Stimulated activated CD4-positive, alpha-beta T cell treated with anti-CD3 and anti-CD28 coated beads, Interleukin-15, amount 100 ng/mL, for 48 hours (primary cell): ENCODE measurements around the gene CAPN15.
"Not testable (repeated sequence)": the region's sequence is repeated elsewhere in the genome, so short reads cannot be mapped to it uniquely, and the experiment has no call there.

Experiments
- DNase-seq, 2 donors: peaks; one replicate each; pipeline ENCODE4 v3.0.0-alpha.2; 2020; ENCODE audit warnings: low read depth in 2 of 2

The CAPN15 gene

GRCh38 chr16:506246-506546 lies 21.3 kb upstream of the CAPN15 start:
- DNase-seq, result no peak

GRCh38 chr16:507527-507926 lies 20.0 kb upstream of the CAPN15 start:
- DNase-seq, result not testable (repeated sequence)

DNA sequence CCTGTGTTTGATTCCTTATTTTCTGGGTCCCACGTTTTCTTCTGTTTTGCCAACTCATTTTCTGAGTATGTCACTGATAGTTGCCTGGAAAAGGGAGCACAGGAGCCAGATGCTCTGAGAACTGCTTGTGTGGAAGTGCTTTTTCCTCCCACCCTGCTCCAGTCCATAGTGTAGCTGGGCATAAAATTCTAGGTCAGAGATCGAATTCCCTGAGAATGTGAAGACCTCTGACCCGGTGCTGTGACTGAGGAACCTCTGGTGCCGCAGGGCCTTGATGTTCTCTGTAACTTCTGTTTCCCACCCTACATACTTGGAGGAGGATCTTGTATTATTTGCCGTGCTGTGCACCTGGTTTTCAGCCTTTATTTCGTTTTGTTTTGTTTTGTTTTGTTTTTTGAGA lies 19.5 kb upstream of the CAPN15 start:
- no peak for DNase-seq

GRCh38 chr16:508884-509736 lies 18.4 kb upstream of the CAPN15 start:
- no peak for DNase-seq

- no peak for DNase-seq
Observed at GRCh38 chr16:510066-510825, 17.3 kb upstream of the CAPN15 start.

- no peak for DNase-seq
Observed at GRCh38 chr16:512802-513201, 14.7 kb upstream of the CAPN15 start.

DNA sequence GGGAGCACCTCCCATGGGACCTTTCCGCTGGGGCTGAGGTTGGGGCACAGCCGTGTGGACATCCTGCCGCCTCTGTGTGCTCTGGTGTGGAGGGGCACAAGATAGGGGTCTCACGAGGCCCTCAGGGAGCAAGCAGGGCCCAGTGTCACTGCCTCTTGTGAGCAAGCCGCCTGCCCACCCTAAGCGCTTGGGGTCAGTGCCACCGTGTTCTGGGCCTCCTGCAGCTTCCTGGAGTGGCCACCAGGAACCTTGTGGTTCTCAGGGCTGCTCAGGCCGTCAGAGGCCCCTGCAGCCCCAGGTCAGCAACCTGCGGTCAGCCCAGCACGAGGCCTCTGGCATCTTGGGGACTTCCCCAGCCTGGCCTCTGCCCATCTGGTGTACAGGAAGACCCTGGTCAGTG lies 13.6 kb upstream of the CAPN15 start:
- no peak for DNase-seq

- DNase-seq, result no peak
Observed at GRCh38 chr16:515175-515938, 12.2 kb upstream of the CAPN15 start.

DNA sequence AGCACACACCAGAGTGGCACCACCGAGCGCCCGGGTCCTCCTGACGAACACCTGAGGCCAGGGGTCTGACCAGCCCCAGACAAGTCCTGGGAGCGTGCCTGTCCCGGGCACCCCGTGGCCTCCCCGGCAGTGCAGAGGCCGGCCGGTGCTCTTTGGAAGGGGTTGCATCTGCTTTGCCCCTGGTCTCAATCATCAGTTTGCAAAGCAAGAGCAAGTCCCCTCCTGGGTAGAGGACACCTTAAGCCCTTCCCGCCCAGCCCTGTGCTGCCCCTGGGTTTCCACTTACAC lies 11.6 kb upstream of the CAPN15 start:
- DNase-seq, result no peak

DNA sequence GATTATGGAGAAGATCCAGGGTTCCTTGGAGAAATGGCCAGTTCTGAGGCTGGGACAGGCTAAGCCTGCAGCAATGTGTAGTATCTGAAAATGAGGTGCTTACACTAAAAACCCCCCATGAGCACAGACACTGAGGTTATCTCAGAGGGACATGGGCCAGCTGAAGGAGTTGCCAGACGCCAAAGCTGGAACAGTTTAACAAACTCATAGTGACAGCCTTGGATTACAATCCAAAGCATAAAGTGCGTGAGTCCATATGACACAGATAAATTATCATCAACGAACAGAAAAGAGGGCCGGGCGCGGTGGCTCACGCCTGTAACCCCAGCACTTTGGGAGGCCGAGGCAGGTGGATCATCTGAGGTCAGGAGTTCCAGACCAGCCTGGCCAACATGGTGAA lies 11.2 kb upstream of the CAPN15 start:
- DNase-seq, result no peak

DNA sequence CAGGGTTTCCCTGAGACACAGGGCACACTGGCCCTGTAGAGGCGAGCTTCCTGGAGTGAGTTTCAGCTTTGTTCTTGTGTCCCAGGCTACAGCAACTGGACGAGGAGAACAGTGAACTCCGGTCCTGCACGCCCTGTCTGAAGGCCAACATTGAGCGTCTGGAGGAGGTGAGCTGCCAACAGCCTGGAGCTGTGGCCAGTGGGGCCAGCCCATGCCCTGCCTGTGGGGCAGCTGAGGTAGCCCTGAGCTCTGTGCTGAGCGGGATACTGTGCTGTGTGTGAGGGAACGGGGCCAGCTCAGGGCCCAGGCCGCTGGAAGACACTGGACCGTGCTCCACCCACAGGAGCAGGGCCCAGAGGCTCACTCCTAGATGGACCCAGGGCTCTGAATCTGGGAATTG lies 8.7 kb upstream of the CAPN15 start:
- no peak for DNase-seq

DNA sequence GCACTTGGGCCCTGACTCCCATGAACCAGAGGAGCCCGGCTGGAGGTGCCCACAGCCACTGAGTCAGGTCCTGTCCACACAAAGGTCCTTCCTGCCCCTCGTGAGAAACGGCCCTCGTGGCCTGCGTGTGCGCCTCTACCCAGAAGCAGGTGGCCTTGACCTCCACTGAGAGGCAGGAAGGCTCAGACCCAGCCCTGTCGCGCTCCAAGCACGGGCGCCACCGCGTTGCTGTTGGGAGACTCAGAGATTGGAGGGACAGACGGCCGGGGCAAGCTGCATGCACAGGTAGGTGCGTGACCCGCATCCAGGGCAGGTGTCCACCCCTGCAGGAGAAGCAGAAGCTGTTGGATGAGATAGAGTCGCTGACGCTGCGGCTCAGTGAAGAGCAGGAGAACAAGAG lies 8.1 kb upstream of the CAPN15 start:
- DNase-seq, result no peak

GRCh38 chr16:519841-520687 lies 7.4 kb upstream of the CAPN15 start:
- no peak for DNase-seq

GRCh38 chr16:520847-521246 lies 6.7 kb upstream of the CAPN15 start:
- DNase-seq, result no peak

DNA sequence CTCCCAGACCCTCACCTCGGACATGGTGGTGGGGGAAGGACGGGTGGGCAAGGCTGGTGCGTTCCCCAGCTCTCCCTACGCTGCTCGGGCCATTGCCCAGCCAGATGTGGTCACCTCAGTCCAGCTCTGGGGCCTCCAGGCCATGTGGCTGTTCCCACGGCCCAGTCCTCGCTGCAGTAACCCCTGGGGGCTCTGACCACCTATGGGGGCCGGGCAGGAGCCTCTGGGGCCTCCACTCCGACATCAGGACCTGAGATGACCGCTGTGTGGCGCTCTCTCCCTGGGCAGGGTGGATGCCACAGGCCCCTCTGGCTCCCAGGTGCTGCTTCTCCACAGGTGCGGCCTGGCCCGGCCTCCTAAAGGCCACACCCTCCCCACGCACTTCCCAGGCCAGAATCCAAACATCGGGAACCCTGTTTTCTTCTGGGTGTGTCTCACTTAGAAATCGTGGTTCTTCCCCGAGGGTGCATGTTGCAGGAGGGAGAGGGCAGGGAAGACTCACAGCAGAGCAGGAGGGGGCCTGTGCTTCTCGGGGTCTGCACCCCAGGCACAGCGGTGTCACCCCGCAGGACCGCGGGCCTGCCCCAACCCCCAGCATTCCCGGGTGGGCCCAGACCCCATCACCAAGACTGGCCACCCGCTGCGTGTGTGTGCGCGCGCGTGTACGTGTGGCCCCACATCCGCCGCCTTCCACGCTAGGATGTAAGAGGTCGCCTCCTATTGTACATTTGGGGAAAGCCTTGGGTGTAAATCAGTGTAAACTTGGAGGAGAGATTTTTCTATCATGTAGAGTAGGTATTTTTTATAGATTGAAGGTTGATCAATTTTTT lies 5.9 kb upstream of the CAPN15 start:
- no peak for DNase-seq

DNA sequence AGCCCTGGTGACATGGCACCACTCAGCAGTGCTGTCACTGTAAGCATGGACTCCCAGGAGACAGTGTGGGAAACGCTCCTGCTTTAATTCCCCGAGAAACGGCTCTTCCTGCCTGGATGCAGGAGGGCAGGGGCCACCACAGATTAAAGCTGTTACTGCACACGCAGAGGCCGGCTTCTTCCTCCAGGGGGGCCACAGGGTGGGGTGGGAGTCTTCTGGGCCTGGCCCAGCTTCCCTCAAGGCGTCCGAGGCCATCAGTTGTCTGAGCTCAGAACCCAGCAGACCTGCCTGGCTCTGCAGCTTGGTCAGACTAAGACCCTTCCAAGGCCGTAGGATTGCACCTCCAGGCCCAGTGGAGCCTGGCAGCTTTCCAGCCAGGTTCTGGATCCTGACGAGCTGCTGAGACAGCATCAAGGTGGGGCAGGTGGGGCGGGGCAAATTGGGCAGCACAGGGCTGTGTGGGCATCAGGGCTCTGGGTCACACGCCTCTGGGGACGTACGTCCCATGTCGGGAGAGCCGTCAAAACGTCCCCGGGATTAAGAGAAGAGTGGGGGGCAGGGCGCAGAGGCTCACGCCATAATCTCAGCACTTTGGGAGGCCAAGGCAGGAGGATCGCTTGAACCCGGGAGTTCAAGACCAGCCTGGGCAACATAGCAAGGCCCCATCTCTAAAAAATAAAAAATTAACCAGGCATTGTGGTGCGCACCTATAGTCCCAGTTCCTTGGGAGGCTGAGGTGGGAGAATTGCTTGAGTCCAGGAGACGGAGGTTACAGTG lies 5.0 kb upstream of the CAPN15 start:
- DNase-seq, result no peak

- DNase-seq, result no peak
Observed at GRCh38 chr16:523097-523741, 4.3 kb upstream of the CAPN15 start.

GRCh38 chr16:524274-525040 lies 3.1 kb upstream of the CAPN15 start:
- no peak for DNase-seq

DNA sequence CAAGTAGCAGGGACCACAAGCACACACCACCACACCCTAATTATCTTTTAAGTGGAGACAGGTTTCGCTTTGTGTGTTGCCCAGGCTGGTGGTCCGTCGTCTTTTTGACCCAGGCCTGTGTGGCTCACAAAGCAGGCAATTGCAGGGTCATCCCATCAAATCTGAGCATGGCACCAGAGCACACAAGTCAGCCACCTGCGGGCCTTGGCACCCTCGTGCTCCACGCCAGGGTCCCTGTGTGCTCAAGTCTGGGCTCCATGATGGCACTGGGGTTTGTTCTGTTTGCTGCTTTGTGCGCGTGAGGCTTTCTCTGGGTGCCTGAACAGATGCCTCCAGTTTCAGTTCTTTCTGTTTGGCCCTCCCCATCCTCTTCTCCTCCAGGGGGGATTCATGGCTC lies 2.4 kb upstream of the CAPN15 start:
- DNase-seq, result no peak
